GM21717 (cell line): Measurements from ENCODE around the gene TMPRSS15.

Source experiments
- ATAC-seq: cut with Tn5 transposase; IDR thresholded peaks from one replicate; pipeline ENCODE4 v1.9.1; 2021; ENCODE audit warnings: mild to moderate bottlenecking, moderate library complexity; ENCODE audit not compliant: unreplicated experiment

TMPRSS15 gene

DNA sequence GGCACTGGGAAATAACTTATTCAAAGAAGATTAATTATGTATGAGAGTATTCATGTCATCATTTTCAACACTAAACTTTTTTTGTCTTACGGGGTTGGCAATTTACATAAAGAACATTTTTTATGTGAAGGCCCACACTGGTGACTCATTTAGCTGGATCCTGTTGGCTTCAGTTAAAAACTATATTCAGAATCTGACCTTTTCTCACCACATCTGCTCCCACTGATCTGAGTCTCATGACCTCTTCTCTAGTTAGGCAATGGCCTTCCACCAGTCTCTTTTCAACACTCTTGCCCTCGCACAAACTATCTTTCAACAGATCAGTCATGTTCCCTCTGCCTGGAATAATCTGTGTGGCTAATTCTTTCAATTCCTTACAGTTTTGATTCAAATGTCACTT lies 53.4 kb downstream of the TMPRSS15 start:
- no peak for ATAC-seq

DNA sequence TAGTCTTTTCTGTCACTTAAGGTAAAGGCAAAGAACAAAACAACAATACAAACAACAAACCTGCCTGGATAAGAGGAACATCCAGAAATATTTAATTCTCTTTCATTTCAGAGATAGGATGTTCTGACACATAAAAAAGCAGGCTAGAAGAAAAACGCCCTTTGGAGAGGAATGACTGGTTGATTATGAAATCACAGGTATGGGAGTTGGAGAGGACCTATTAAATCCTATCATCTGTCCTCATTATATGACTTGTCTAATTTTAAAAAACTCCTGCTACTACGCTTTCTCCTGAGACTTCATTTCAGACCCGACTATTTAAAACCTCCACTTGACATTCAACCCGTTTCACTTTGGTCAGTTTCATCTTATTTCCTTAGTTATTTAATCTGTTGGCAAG lies 54.1 kb downstream of the TMPRSS15 start:
- ATAC-seq: no peak

- ATAC-seq: no peak
Observed at GRCh38 chr21:18340387-18340942, 63.1 kb downstream of the TMPRSS15 start.

DNA sequence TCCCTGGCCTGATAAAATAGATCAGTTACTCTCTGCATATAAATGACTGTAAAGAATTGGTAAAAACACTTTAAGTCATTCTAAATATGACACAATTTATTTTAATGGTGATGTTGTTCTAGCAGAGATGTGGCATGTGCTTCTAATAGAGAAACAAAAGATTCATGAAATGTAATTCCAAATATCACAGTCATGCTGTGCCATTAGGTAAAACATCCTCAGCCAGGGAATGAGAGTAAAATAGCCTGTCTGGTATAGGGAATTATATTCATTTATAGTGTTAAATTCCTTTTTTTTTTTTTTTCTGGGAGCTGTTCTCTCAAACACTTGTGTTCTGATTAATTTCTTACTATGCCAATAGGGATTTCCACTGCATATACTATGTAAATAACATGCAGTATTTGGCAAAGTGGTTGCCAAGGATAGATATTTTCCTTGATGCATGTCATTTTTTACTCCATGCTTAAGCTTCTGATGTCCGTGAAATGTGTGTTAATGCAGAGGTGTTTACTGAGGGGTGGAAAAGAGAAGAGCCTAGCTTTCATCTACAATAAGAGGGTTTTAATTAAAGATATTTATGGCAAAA lies 67.8 kb downstream of the TMPRSS15 start:
- no peak for ATAC-seq

GRCh38 chr21:18334066-18334465 lies 69.5 kb downstream of the TMPRSS15 start:
- ATAC-seq: no peak

DNA sequence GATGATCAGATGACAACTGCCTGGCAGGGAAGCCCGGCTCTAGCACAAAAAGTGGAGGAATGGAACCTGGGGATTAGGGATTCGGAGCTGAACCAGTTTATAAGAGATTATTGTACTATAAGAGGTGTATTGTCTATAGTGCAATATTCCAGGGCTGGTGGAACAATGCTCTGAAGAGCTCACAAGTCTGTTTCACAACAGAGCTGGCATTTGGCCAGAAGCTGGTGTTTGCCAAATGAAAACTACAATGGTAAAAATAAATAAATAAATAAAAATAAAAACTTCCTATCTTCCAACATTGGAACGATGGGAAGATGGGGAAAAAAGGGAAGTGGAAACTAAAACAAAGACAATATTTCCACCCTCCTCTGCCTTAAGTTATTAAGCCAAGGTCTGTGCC lies 85.4 kb downstream of the TMPRSS15 start:
- no peak for ATAC-seq

DNA sequence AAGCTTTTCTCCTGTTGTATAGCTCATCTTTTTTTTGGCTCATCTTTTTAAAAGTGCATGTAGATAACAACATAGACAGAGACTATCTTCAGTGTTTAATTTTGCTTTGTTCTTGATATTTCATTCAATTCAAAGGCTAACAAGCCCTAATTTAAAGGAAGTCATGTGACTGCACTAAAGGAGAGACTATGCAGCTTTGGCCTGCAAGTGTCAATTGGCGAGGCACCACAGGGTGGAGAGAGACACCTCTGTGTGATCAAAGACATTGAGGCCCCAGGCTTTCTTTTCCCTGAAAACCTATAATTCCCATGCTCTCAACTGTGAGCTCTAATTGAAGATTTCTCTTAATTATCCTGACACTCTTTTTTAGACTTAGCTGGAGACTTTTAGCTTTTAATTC lies 105.4 kb downstream of the TMPRSS15 start:
- ATAC-seq: no peak

- ATAC-seq: no peak
Observed at GRCh38 chr21:18294100-18294499, 109.5 kb downstream of the TMPRSS15 start.

GRCh38 chr21:18289876-18290275 lies 113.7 kb downstream of the TMPRSS15 start:
- ATAC-seq: no peak

DNA sequence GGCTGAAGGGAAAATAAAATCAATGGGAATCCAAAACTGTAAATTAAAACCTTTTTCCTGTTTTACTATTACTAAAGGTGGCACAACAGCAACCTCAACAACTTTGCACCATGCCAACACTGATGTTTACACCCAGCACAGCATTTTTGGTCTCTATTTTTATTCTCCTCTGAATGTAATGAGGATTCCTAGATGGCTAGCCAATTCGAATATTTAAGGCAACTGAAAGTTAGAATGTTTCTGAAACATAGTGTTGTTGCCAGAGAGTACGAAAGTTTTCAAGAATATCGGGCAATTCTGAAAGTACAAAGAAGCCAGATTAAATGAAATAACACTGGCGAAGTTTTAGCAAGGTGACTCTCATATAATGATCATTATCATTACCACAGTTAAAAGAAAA lies 118.2 kb downstream of the TMPRSS15 start:
- ATAC-seq: no peak

DNA sequence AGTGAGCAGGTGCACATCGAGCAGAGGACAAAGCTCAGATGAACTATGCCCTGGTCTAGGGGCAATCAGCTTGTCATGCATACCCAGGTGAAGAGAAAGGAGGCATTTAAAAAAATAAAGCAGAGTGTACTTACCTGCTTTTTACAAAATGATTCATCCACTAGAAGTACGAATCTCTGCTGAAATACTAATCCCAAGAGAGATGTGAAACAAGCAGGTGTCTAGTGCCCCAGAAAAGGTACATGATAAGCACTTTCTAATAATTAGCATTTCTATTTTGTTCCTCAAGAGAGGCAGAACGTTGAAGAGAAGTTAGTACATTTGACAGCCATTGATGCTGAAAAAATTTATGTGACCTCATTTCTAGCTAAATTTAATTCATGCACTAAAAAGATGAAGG lies 127.8 kb downstream of the TMPRSS15 start:
- ATAC-seq: no peak

GRCh38 chr21:18274370-18274769 lies 129.2 kb downstream of the TMPRSS15 start:
- no peak for ATAC-seq

DNA sequence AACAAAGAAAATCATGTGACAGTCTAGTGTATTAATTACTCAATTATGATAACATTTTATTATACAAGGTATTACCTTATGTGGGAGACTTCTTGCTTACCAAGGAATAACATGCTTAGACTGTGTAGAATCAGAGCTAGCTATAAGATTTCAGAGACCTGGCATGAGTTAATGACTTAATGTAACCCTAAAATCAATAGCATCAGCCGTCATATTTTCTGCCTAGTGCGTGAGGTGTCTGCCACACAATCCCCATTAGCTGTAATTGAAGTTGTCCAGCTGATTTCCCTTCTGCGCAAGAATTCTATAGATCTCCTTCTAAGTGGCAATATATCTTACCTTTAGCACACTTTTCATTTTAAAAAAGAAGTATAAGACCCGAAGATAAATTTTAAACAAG lies 130.2 kb downstream of the TMPRSS15 start:
- no peak for ATAC-seq

DNA sequence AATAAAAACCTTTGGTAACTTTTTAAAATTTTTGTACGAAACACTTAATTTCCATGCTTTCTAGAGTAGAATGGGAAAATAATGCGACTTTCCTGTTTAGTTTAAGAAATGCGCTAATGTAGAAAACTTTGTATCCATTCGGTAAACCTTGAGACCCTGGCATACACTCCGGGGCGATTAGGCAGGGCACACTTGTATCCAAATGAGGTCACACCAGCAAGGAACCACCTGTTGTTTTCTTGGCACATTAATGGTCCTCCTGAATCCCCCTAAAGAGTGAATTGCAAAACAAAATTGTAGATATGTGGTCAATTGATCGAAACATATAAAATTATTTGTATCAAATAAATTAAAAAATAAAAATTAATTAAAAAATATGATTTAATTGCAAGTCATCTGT lies 133.7 kb downstream of the TMPRSS15 start:
- ATAC-seq: no peak

DNA sequence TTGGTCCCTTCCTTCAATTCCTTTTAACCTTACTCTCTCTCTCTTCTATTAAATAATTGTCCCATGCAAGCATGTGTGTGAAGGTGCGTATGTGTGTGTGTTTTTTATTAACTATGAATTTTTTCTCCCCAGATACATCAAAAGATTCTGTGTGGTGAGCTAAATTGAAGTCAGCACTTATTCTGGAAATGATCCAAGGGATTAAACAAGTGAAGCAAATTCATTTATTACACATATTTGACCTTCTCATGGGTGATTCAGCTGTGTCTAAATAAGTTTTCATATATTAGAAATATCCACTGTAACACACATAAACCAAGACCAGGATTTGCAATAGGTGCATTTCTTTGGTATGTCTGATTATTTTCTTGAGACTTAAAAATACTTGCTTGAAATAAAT lies 134.7 kb downstream of the TMPRSS15 start:
- ATAC-seq: no peak

GRCh38 chr21:18267496-18267895 lies 136.1 kb downstream of the TMPRSS15 start:
- ATAC-seq: no peak

DNA sequence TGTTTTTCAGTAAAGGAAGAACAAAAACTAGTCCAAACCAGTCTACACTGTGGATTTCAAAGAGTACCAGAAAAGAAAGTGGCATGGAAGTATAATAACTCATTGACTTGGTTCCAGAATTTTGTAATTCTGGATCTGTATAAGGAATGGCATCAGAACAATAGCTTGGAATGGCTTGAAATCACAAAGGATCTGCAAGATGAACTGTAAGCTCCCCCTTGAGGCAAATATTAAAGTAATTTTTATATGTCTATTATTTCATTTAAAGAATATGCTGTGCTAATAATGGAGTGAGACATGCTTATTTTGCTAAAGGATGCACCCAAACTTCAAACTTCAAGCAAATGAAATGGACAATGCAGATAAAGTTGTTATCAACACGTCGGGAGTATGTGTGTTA lies 137.6 kb downstream of the TMPRSS15 start:
- ATAC-seq: no peak

DNA sequence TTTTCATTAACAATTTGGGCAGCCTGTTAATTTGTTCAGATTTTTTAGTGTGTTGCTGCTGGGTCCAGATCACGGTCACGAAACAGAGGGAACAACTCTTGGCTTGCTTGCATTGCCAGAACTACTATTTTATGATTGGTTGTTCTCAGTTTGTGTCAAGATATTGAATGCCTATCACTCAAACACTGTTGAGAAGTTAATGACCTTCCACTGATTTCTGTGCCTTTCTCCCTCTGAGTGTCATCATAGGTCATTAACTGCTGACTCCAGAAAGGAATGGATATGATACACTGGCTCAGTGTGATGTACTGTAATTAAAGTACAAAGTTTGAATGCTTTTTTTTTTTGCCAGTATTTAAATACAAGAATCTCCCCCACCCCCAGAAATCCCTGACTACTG lies 149.8 kb downstream of the TMPRSS15 start:
- no peak for ATAC-seq

DNA sequence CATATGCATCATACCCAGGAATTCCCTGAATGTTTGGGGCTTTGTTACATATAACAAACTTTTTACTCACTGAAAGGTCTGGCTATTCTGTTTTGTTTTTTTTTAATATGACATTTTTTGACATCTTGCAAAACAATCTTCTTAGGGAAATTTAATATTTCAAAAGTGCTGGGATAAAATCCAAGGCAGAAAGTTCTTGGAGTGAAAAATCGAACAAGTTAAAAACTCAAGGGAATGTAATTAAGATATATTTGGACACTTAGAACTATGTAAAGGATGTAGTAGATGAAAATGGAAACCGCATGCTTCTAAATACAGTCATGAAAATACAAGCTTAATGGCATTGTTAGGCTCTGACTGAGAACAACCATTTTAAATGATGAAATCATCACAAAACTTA lies 150.4 kb downstream of the TMPRSS15 start:
- ATAC-seq: no peak

- ATAC-seq: no peak
Observed at GRCh38 chr21:18252680-18253079, 150.9 kb downstream of the TMPRSS15 start.

DNA sequence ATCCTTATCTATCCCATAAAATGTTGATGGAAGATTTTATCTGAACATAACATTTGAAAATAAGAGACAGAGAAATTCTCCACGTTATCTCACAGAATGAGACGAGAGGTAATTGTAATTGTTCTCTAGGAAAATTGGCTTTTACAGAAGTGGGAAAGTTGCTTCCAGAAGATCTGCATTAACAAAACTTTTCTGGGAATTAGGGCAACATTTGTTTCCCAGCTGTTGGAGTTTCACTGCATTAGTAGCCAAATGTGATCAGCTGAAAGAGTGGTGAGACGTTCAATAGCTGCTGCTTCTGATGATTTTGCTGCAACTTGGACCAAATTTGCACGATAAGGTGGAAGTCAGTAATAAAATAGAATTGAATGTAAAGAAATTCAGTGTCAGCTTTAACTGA lies 151.3 kb downstream of the TMPRSS15 start:
- no peak for ATAC-seq

DNA sequence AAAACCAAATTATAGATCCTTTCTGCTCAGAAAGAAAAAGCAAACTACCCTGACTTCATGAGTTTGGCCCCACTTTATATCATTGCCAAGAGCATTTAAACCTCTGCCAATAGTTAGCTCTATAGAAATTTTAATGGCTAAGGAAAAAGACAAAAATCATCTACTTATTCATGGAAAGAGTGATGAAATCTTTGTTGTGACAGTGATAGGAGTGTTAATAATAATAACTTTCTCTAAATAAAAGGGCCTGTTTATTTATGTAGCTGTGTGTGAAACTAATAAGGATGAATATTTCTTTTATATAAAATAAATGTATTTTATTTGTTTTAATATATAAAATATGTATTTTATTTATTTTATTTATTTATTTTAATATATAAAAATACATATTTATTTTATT lies 152.5 kb downstream of the TMPRSS15 start:
- no peak for ATAC-seq

GRCh38 chr21:18249672-18250071 lies 153.9 kb downstream of the TMPRSS15 start:
- no peak for ATAC-seq
